Stimulated activated CD8-positive, alpha-beta memory T cell treated with anti-CD3 and anti-CD28 coated beads, Interleukin-12 subunit alpha, Interleukin-12 subunit beta, amount 100 ng/mL, for 4 hours (primary cell): ENCODE measurements around the gene LSM7.
"Not testable (repeated sequence)": the region's sequence is repeated elsewhere in the genome, so short reads cannot be mapped to it uniquely, and the experiment has no call there.

Source experiments
- DNase-seq: peaks from one replicate; pipeline ENCODE4 v3.0.0-alpha.2; 2020; ENCODE audit warnings: low read depth

The LSM7 gene

GRCh38 chr19:2302319-2303210 is 25.8 kb downstream of the LSM7 start:
- DNase-seq, result no peak

DNA sequence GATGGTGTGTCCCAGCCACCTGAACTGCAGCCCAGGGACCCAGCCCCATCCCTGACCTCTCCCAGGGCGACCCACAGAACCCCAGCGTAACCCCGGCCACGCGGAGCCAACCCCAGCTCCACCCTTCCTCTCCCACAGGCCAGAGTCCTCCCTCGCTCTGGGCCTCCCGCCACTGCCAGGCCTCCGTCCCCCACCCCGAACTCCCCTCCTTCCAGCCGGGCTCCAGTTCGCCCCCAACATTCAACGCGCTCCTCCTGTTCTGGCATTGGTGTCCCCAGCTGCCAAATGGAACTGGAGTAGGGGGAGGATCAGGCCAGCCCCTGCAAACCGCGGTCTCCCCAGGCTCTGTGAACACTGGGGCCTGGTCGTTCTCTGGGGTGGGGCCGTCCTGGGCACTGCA is 27.9 kb downstream of the LSM7 start:
- no peak for DNase-seq

DNA sequence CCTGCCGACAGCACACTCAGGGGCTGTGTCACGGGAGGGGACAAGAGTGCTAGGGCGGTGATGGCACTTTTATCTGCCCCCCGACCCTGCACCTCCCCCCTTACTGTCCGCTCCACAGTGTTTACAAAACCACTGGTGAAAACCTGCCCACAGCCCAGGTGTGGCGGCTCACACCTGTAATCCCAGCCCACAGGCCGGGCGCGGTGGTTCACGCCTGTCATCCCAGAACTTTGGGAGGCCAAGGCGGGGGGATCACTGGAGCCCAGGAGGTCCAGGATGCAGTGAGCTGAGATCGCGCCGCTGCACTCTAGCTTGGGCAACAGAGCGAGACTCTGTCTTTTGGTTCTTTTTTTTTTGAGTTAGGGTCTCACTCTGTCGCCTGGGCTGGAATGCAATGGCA is 32.2 kb downstream of the LSM7 start:
- DNase-seq, result no peak

GRCh38 chr19:2294687-2295335 is 33.6 kb downstream of the LSM7 start:
- no peak for DNase-seq

DNA sequence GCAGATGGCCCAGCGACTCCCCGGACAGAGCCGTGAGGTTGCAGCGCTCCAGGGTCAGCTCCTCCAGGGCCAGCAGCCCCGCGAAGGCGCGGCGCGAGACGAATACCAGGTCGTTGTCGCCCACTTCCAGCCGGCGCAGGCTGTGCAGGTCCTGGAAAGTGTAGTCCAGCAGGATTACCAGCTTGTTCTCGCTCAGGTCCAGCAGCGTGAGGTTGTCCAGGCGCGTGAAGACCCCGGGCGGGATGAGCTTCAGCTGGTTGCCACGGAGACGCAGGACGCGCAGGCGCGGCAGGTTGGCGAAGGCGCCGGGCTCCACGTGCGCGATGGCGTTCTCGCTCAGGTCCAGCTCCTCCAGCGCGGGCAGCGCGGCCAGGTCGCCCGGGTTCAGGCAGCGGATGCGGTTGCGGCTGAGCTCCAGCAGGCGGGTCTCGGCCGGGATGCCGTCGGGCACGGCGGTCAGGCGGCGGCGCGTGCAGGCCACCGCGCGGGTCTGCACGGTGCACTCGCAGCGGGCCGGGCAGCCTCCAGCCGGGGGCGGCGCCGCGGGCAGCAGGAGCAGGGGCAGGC is 37.1 kb downstream of the LSM7 start:
- DNase-seq, result no peak

- DNase-seq, result no peak
Observed at GRCh38 chr19:2290441-2291184, 37.8 kb downstream of the LSM7 start.

GRCh38 chr19:2289714-2290435 is 38.5 kb downstream of the LSM7 start:
- no peak for DNase-seq

- DNase-seq, result no peak
Observed at GRCh38 chr19:2288818-2289713, 39.3 kb downstream of the LSM7 start.

DNA sequence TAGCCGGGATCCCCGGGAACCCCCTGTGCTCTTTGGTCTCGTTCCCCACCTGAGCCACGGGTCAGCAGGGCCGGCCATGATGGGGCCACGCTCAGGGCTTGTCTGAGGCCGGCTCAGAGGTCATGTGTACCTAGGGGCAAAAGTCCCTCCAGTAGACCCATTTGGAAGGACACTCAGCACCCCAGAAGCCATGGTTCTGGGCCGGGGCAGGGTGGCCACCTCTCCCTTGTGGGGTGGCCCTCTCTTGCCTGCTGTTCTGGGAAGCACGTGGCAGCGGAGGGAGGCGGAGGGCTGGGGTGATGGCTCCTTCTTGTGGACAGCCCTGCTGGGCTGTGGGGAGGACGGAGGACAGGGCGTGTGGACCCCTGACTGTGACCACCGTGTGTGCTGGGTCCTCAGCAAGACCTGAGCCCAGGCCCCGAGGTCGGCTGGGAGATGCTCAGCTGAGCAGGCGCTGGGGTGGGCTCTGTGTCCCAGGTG is 40.0 kb downstream of the LSM7 start:
- DNase-seq, result no peak

- no peak for DNase-seq
Observed at GRCh38 chr19:2287585-2288337, 40.6 kb downstream of the LSM7 start.

GRCh38 chr19:2286402-2287140 is 41.8 kb downstream of the LSM7 start:
- no peak for DNase-seq

- no peak for DNase-seq
Observed at GRCh38 chr19:2283835-2284507, 44.4 kb downstream of the LSM7 start.

- DNase-seq, result no peak
Observed at GRCh38 chr19:2282862-2283237, 45.5 kb downstream of the LSM7 start.

GRCh38 chr19:2282062-2282861 is 46.1 kb downstream of the LSM7 start, which contains the start of gene PEAK3:
Gene PEAK3 (minus strand): TSS chr19:2282175. CDS start chr19:2280931, 1,244 bp downstream.
- DNase-seq, result no peak

DNA sequence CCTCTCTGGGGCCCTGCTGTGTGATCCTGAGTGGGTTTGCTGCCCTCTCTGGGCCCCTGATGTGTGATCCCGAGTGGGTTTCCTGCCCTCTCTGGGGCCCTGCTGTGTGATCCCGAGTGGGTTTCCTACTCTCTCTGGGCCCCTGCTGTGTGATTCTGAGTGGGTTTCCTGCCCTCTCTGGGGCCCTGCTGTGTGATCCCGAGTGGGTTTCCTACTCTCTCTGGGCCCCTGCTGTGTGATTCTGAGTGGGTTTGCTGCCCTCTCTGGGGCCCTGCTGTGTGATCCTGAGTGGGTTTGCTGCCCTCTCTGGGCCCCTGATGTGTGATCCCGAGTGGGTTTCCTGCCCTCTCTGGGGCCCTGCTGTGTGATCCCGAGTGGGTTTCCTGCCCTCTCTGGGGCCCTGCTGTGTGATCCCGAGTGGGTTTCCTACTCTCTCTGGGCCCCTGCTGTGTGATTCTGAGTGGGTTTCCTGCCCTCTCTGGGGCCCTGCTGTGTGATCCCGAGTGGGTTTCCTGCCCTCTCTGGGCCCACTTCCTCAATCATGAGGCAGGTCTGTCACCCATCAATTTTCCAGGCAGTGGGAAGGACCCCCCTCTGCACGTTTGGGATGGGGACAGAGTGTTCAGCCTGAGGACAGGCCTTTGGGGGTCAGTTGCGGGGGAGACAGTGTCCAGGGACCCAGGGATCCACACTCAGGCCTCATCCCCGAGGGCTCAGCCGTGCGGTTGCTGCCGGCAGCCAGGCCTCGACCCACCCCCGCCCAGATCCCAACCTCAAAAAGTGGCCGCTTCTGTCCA is 46.9 kb downstream of the LSM7 start:
- DNase-seq, result not testable (repeated sequence)

DNA sequence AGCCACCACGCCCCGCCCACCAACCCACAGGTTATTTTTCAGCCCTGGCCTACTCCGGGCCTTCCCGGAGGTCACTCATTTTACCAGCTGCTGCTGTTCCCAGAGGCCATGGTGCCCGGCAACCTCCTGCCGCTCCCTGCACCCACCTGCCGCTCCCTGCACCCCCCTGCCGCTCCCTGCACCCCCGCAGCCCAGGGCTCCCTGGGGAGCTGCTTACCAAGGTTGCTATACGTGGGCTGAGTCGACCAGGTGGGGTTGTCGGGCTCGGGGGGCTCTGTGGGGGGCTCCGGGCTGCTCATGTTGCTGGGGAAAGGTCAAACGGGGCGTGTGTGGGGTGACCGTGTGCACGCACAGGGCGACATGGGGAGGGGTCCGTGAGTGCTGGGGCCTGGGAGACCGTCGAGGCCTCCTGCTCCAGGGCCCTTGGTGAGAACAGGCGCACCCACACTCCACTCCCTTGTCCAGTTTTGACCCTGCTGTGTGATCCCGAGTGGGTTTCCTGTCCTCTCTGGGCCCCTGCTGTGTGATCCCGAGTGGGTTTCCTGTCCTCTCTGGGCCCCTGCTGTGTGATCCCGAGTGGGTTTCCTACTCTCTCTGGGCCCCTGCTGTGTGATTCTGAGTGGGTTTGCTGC is 47.6 kb downstream of the LSM7 start:
- no peak for DNase-seq
